Mesothelial cell of epicardium (in vitro differentiated cells): ENCODE results near the gene ELMOD3. TPM values are rescaled to one million over a fixed set of nuclear protein-coding genes. Genes with fewer than 3 reads are reported as not detected.

Source experiments
- DNase-seq, 2 experiments: peaks; one replicate each; pipeline ENCODE4 v3.0.0; 2021; ENCODE audit warnings: low spot score in 2 of 2; ENCODE audit not compliant: unreplicated experiment in 2 of 2
- H3K27ac Mint-ChIP-seq: 2 replicates; pipeline ENCODE4 v1.8.0; 2021; ENCODE audit warnings: mixed read lengths
- H3K27me3 Mint-ChIP-seq: 2 replicates; pipeline ENCODE4 v1.8.0; 2021; ENCODE audit warnings: low read depth, mixed read lengths
- H3K36me3 Mint-ChIP-seq: 2 replicates; pipeline ENCODE4 v1.8.0; 2021; ENCODE audit warnings: mixed read lengths
- H3K4me1 Mint-ChIP-seq: 2 replicates; pipeline ENCODE4 v1.8.0; 2021; ENCODE audit warnings: mixed read lengths
- H3K4me3 Mint-ChIP-seq: 2 replicates; pipeline ENCODE4 v1.8.0; 2021; ENCODE audit warnings: mild to moderate bottlenecking, moderate library complexity, mixed read lengths
- H3K9me3 Mint-ChIP-seq: 2 replicates; pipeline ENCODE4 v1.8.0; 2021; ENCODE audit warnings: mixed read lengths
- CTCF ChIP-seq: fragments of 200-600 bp; sonication (generic); IDR thresholded peaks from one replicate; pipeline ENCODE4 v1.5.0; 2021; ENCODE audit warnings: antibody characterized with exemption; ENCODE audit not compliant: unreplicated experiment
- total RNA-seq: library from RNA; stranded (reverse); gene quantifications from 3 replicates; pipeline ENCODE4 v1.2.1, GENCODE V29; 2021

The ELMOD3 gene
- total RNA-seq, 1 donor from 2014 or later: 24.5 TPM

DNA sequence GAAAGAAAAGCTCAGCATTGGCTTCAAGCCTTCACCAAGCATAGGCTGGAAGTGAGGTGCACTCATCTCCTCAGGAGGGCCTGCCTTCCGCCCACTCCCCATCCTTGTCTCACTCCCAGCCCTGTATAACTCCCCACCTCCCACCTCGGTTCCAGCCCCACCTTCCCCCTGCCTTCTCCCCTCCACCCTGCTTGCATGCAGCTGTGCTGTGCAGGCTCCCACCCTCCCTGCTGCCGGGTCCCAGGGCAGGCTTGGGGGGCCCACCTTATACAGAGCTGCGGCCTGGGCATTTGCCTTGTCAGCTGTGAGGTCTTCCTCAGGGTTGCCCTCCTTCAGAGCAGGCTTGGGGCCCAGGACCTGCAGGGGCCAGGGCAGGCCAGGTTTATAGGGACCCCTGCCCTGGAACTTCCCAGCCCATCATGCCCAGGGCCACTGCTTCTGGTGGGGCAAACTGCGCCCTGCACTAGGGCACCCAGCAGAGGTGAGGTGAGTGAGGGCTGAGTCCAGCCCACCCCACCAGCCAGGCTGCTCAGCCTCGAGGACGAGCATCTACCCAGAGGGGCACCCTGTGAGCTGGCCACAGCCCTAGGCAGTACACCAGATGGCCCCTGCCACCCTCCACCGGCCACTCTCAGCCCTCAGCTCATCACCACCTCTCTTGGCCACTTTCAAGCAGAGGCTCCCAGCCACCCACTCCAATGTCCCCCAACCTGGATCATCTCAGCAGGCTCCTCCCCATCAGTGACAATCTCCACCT lies 44.0 kb downstream of the ELMOD3 start:
- Mint-ChIP-seq H3K9me3 (peaks cover 5% of the 10 kb centered on the region), H3K36me3 (peaks cover 30% of the 10 kb centered on the region), H3K4me1 (peaks cover 42% of the 10 kb centered on the region), H3K27ac (peak overlapping the region; percentile 99), H3K4me3 (no peak overlapping the region), H3K27me3 (no peaks in the 10 kb centered on the region)
- TF ChIP-seq CTCF: no peak
- no peak for DNase-seq

- peak overlapping the region; percentile 88 for H3K27ac Mint-ChIP-seq
- no peaks in the 10 kb centered on the region for H3K27me3 Mint-ChIP-seq
- peaks cover 30% of the 10 kb centered on the region for H3K36me3 Mint-ChIP-seq
- H3K9me3 Mint-ChIP-seq: peaks cover 5% of the 10 kb centered on the region
- TF ChIP-seq CTCF: no peak
- no peak overlapping the region for H3K4me3 Mint-ChIP-seq
- peaks cover 42% of the 10 kb centered on the region for H3K4me1 Mint-ChIP-seq
- DNase-seq: no peak
Observed at GRCh38 chr2:85399183-85399455, 44.5 kb downstream of the ELMOD3 start.

GRCh38 chr2:85400023-85400422 lies 45.5 kb downstream of the ELMOD3 start:
- peaks cover 36% of the 10 kb centered on the region for H3K4me1 Mint-ChIP-seq
- peaks cover 5% of the 10 kb centered on the region for H3K9me3 Mint-ChIP-seq
- no peak for DNase-seq
- peaks cover 33% of the 10 kb centered on the region for H3K36me3 Mint-ChIP-seq
- H3K27me3 Mint-ChIP-seq: no peaks in the 10 kb centered on the region
- no peak overlapping the region for H3K4me3 Mint-ChIP-seq
- no peak for TF ChIP-seq CTCF
- H3K27ac Mint-ChIP-seq: no peak overlapping the region

- Mint-ChIP-seq H3K36me3 (peaks cover 33% of the 10 kb centered on the region), H3K4me3 (no peak overlapping the region), H3K27ac (no peak overlapping the region), H3K9me3 (peaks cover 5% of the 10 kb centered on the region), H3K27me3 (no peaks in the 10 kb centered on the region), H3K4me1 (peaks cover 39% of the 10 kb centered on the region)
- no peak for TF ChIP-seq CTCF
- DNase-seq: no peak
Observed at GRCh38 chr2:85400541-85401463, 46.2 kb downstream of the ELMOD3 start.

GRCh38 chr2:85401464-85401805 lies 46.9 kb downstream of the ELMOD3 start:
- no peak for TF ChIP-seq CTCF
- Mint-ChIP-seq H3K4me3 (no peak overlapping the region), H3K9me3 (peaks cover 5% of the 10 kb centered on the region), H3K27ac (no peak overlapping the region), H3K27me3 (no peaks in the 10 kb centered on the region), H3K4me1 (peaks cover 33% of the 10 kb centered on the region), H3K36me3 (peaks cover 32% of the 10 kb centered on the region)
- DNase-seq: no peak
